ENCODE data around the gene ENOX1. TPM values are rescaled to one million over a fixed set of nuclear protein-coding genes. Genes with fewer than 3 reads are reported as not detected.
A peak's percentile ranks its signal among the peaks of the same experiment; 100 is the strongest.

ENOX1 gene
- total RNA-seq, 1 experiment from 2014 or later, result 2.4 TPM

- H3K4me3 ChIP-seq, result no peak overlapping the region
- no peaks in the 10 kb centered on the region for H3K27me3 ChIP-seq
- no peak for DNase-seq
- H3K36me3 ChIP-seq, result no peaks in the 10 kb centered on the region
- no peaks in the 10 kb centered on the region for H3K9me3 ChIP-seq
Observed at GRCh38 chr13:43237616-43238015, 549.2 kb downstream of the ENOX1 start.

- no peak for DNase-seq
- H3K9me3 ChIP-seq, result no peaks in the 10 kb centered on the region
- no peak overlapping the region for H3K4me3 ChIP-seq
- no peaks in the 10 kb centered on the region for H3K27me3 ChIP-seq
- no peaks in the 10 kb centered on the region for H3K36me3 ChIP-seq
Observed at GRCh38 chr13:43235028-43235427, 551.7 kb downstream of the ENOX1 start.

GRCh38 chr13:43232873-43233265 is 553.9 kb downstream of the ENOX1 start:
- no peak overlapping the region for H3K4me3 ChIP-seq
- no peaks in the 10 kb centered on the region for H3K9me3 ChIP-seq
- H3K27me3 ChIP-seq, result no peaks in the 10 kb centered on the region
- DNase-seq, result peak; percentile 3
- H3K36me3 ChIP-seq, result no peaks in the 10 kb centered on the region

GRCh38 chr13:43232144-43232872 is 554.5 kb downstream of the ENOX1 start:
- DNase-seq, result no peak
- Histone ChIP-seq H3K9me3 (no peaks in the 10 kb centered on the region), H3K27me3 (no peaks in the 10 kb centered on the region), H3K36me3 (no peaks in the 10 kb centered on the region), H3K4me3 (no peak overlapping the region)

GRCh38 chr13:43230989-43231388 is 555.8 kb downstream of the ENOX1 start:
- Histone ChIP-seq H3K4me3 (no peak overlapping the region), H3K9me3 (no peaks in the 10 kb centered on the region), H3K36me3 (no peaks in the 10 kb centered on the region), H3K27me3 (no peaks in the 10 kb centered on the region)
- no peak for DNase-seq

GRCh38 chr13:43229506-43229905 is 557.3 kb downstream of the ENOX1 start:
- Histone ChIP-seq H3K27me3 (no peaks in the 10 kb centered on the region), H3K36me3 (no peaks in the 10 kb centered on the region), H3K4me3 (no peak overlapping the region), H3K9me3 (no peaks in the 10 kb centered on the region)
- DNase-seq, result peak; percentile 86

GRCh38 chr13:43227721-43228120 is 559.1 kb downstream of the ENOX1 start:
- peak; percentile 32 for DNase-seq
- Histone ChIP-seq H3K36me3 (no peaks in the 10 kb centered on the region), H3K27me3 (no peaks in the 10 kb centered on the region), H3K9me3 (no peaks in the 10 kb centered on the region), H3K4me3 (no peak overlapping the region)

GRCh38 chr13:43223216-43223615 is 563.6 kb downstream of the ENOX1 start:
- DNase-seq, result no peak
- no peaks in the 10 kb centered on the region for H3K9me3 ChIP-seq
- H3K36me3 ChIP-seq, result no peaks in the 10 kb centered on the region
- H3K4me3 ChIP-seq, result no peak overlapping the region
- H3K27me3 ChIP-seq, result no peaks in the 10 kb centered on the region

GRCh38 chr13:43222086-43222485 is 564.7 kb downstream of the ENOX1 start:
- H3K36me3 ChIP-seq, result no peaks in the 10 kb centered on the region
- H3K9me3 ChIP-seq, result no peaks in the 10 kb centered on the region
- DNase-seq, result no peak
- H3K4me3 ChIP-seq, result no peak overlapping the region
- no peaks in the 10 kb centered on the region for H3K27me3 ChIP-seq

GRCh38 chr13:43221611-43222010 is 565.2 kb downstream of the ENOX1 start:
- no peaks in the 10 kb centered on the region for H3K27me3 ChIP-seq
- no peak for DNase-seq
- no peak overlapping the region for H3K4me3 ChIP-seq
- no peaks in the 10 kb centered on the region for H3K9me3 ChIP-seq
- no peaks in the 10 kb centered on the region for H3K36me3 ChIP-seq

- Histone ChIP-seq H3K9me3 (no peaks in the 10 kb centered on the region), H3K27me3 (no peaks in the 10 kb centered on the region)
Observed at GRCh38 chr13:43220873-43221595, 565.7 kb downstream of the ENOX1 start.

GRCh38 chr13:43214124-43214523 is 572.6 kb downstream of the ENOX1 start:
- DNase-seq, result no peak
- no peaks in the 10 kb centered on the region for H3K36me3 ChIP-seq
- no peaks in the 10 kb centered on the region for H3K27me3 ChIP-seq
- no peaks in the 10 kb centered on the region for H3K9me3 ChIP-seq
- no peak overlapping the region for H3K4me3 ChIP-seq

More at GRCh38 chr13:43220873-43221595, 565.7 kb downstream of the ENOX1 start:
- Histone ChIP-seq H3K4me3 (no peak overlapping the region), H3K36me3 (no peaks in the 10 kb centered on the region)
- no peak for DNase-seq

- Histone ChIP-seq H3K4me3 (no peak overlapping the region), H3K9me3 (peaks cover 3% of the 10 kb centered on the region), H3K36me3 (no peaks in the 10 kb centered on the region), H3K27me3 (no peaks in the 10 kb centered on the region)
- DNase-seq, result no peak
Observed at GRCh38 chr13:43206838-43207237, 579.9 kb downstream of the ENOX1 start.

- Histone ChIP-seq H3K9me3 (peaks cover 3% of the 10 kb centered on the region), H3K4me3 (no peak overlapping the region), H3K36me3 (no peaks in the 10 kb centered on the region), H3K27me3 (no peaks in the 10 kb centered on the region)
- no peak for DNase-seq
Observed at GRCh38 chr13:43205416-43205815, 581.4 kb downstream of the ENOX1 start.

- Histone ChIP-seq H3K9me3 (peaks cover 3% of the 10 kb centered on the region), H3K27me3 (no peaks in the 10 kb centered on the region), H3K36me3 (no peaks in the 10 kb centered on the region), H3K4me3 (no peak overlapping the region)
- DNase-seq, result no peak
Observed at GRCh38 chr13:43204591-43204990, 582.2 kb downstream of the ENOX1 start.

GRCh38 chr13:43203781-43204180 is 583.0 kb downstream of the ENOX1 start:
- Histone ChIP-seq H3K4me3 (no peak overlapping the region), H3K36me3 (no peaks in the 10 kb centered on the region), H3K9me3 (peaks cover 3% of the 10 kb centered on the region), H3K27me3 (no peaks in the 10 kb centered on the region)
- no peak for DNase-seq

- DNase-seq, result no peak
- H3K4me3 ChIP-seq, result no peak overlapping the region
Observed at GRCh38 chr13:43200736-43201135, 586.0 kb downstream of the ENOX1 start.

GRCh38 chr13:43200307-43200706 is 586.5 kb downstream of the ENOX1 start:
- H3K9me3 ChIP-seq, result peaks cover 3% of the 10 kb centered on the region
- no peak overlapping the region for H3K4me3 ChIP-seq
- no peaks in the 10 kb centered on the region for H3K27me3 ChIP-seq
- no peak for DNase-seq
- H3K36me3 ChIP-seq, result no peaks in the 10 kb centered on the region

More at GRCh38 chr13:43200736-43201135, 586.0 kb downstream of the ENOX1 start:
- Histone ChIP-seq H3K36me3 (no peaks in the 10 kb centered on the region), H3K9me3 (peaks cover 3% of the 10 kb centered on the region), H3K27me3 (no peaks in the 10 kb centered on the region)
